ENCODE data around the gene RASGEF1C.

DNA sequence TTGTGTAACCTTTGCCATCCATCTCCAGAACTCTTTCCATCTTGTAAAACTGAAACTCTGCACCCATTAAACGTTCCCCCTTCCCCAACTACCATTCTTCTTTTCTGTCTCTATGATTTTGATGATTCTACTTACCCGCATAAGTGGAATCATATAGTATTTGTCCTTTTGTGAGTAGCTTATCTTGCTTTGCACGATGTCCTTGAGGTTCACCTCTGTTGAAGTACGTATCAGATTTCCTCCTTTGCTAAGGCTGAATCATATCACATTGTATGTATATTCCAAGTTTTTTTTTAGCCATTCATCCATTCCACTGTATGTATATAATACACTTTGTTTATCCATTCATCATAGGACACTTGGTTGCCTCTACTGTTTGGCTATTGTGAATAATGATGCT, 134.5 kb downstream of the RASGEF1C start:
- TF ChIP-seq, protein P1, sequence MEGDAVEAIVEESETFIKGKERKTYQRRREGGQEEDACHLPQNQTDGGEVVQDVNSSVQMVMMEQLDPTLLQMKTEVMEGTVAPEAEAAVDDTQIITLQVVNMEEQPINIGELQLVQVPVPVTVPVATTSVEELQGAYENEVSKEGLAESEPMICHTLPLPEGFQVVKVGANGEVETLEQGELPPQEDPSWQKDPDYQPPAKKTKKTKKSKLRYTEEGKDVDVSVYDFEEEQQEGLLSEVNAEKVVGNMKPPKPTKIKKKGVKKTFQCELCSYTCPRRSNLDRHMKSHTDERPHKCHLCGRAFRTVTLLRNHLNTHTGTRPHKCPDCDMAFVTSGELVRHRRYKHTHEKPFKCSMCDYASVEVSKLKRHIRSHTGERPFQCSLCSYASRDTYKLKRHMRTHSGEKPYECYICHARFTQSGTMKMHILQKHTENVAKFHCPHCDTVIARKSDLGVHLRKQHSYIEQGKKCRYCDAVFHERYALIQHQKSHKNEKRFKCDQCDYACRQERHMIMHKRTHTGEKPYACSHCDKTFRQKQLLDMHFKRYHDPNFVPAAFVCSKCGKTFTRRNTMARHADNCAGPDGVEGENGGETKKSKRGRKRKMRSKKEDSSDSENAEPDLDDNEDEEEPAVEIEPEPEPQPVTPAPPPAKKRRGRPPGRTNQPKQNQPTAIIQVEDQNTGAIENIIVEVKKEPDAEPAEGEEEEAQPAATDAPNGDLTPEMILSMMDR (IDR thresholded peaks at IDR 0.05) = no peak
- no peak for TF ChIP-seq POLR2A (IDR thresholded peaks at IDR 0.05)

Measured in prostate gland (tissue), 2 donors.